Measurements from ENCODE around the gene HLA-DPA1.
A peak's percentile ranks its signal among the peaks of the same experiment; 100 is the strongest.
"Not testable (repeated sequence)": the region's sequence is repeated elsewhere in the genome, so short reads cannot be mapped to it uniquely, and the experiment has no call there.

HLA-DPA1 gene

GRCh38 chr6:33088258-33088930 lies 14.9 kb upstream of the HLA-DPA1 start:
- DNase-seq = no peak

- no peak for DNase-seq
Measured at GRCh38 chr6:33085627-33086026, 12.2 kb upstream of the HLA-DPA1 start.

GRCh38 chr6:33082702-33083101 lies 9.3 kb upstream of the HLA-DPA1 start:
- peak in 1 of 2 experiments; percentile 79 for DNase-seq

GRCh38 chr6:33081098-33081824 lies 7.8 kb upstream of the HLA-DPA1 start:
- DNase-seq = no peak

GRCh38 chr6:33080127-33081089 lies 7.0 kb upstream of the HLA-DPA1 start:
- peak in 1 of 2 experiments; percentile 32 for DNase-seq

GRCh38 chr6:33079580-33079979 lies 6.1 kb upstream of the HLA-DPA1 start:
- no peak for DNase-seq

GRCh38 chr6:33078919-33079521 lies 5.6 kb upstream of the HLA-DPA1 start:
- DNase-seq = no peak

- DNase-seq = no peak
Measured at GRCh38 chr6:33078442-33078841, 5.0 kb upstream of the HLA-DPA1 start.

GRCh38 chr6:33077908-33078307 lies 4.5 kb upstream of the HLA-DPA1 start:
- DNase-seq = no peak

GRCh38 chr6:33076406-33076934 lies 3.0 kb upstream of the HLA-DPA1 start:
- DNase-seq = no peak

- DNase-seq = peak; percentile 53 to 82
Measured at GRCh38 chr6:33075568-33076405, 2.3 kb upstream of the HLA-DPA1 start, which contains the start of gene HLA-DPB1. HLA-DPB1 (plus strand) TSS chr6:33075990; CDS start chr6:33076042, 52 bp downstream.

- DNase-seq = no peak
Measured at GRCh38 chr6:33075208-33075567, 1.7 kb upstream of the HLA-DPA1 start.

GRCh38 chr6:33072508-33073100 lies 845 bp downstream of the HLA-DPA1 start:
- DNase-seq = no peak

GRCh38 chr6:33071569-33071968 lies 1.9 kb downstream of the HLA-DPA1 start:
- no peak for DNase-seq

GRCh38 chr6:33070909-33071308 lies 2.5 kb downstream of the HLA-DPA1 start:
- DNase-seq = no peak

GRCh38 chr6:33069021-33069738 lies 4.3 kb downstream of the HLA-DPA1 start:
- DNase-seq = no peak

GRCh38 chr6:33066917-33067521 lies 6.4 kb downstream of the HLA-DPA1 start:
- DNase-seq = no peak

- DNase-seq = no peak
Measured at GRCh38 chr6:33065312-33065711, 8.1 kb downstream of the HLA-DPA1 start.

GRCh38 chr6:33064723-33065122 lies 8.7 kb downstream of the HLA-DPA1 start:
- DNase-seq = no peak

- DNase-seq = not testable (repeated sequence)
Measured at GRCh38 chr6:33063435-33063834, 10.0 kb downstream of the HLA-DPA1 start.
